ENCODE data around the gene FXYD2. TPM values are rescaled to one million over a fixed set of nuclear protein-coding genes. Genes with fewer than 3 reads are reported as not detected.

The FXYD2 gene
- total RNA-seq, 1 experiment from 2014 or later, result 1.4 TPM

GRCh38 chr11:117851852-117852251, 27.3 kb upstream of the FXYD2 start:
- Mint-ChIP-seq H3K9me3 (peaks cover 13% of the 10 kb centered on the region), H3K27ac (no peak overlapping the region), H3K27me3 (ENCODE audit: low read depth) (peaks cover 2% of the 10 kb centered on the region; the same call in 1 of the 2 replicates), H3K4me3 (no peak overlapping the region), H3K36me3 (peaks cover 8% of the 10 kb centered on the region), H3K4me1 (peaks cover 25% of the 10 kb centered on the region)
- CTCF ChIA-PET, result interaction anchor here (0.8 to 3.3 kb wide), 3 partner anchors 9 to 95 kb away, joined by 4 to 9 read pairs (median 4); no protein-coding TSS in a partner anchor
- no peak for ATAC-seq
- POLR2A ChIA-PET, result no interaction called here
- DNase-seq (ENCODE audit: low spot score), result no peak
- no peak for TF ChIP-seq ZNF512 (CRISPR knock-in tag; IDR thresholded peaks at IDR 0.05; ENCODE audit: borderline replicate concordance)
- TF ChIP-seq TEAD1 (CRISPR knock-in tag; IDR thresholded peaks at IDR 0.05), result no peak
- TF ChIP-seq PRRX2 (CRISPR knock-in tag; IDR thresholded peaks at IDR 0.05), result no peak
- no peak for TF ChIP-seq NR3C1 (CRISPR knock-in tag; conservative IDR thresholded peaks at IDR 0.05; ENCODE audit: low read depth)
- TF ChIP-seq ETV6 (CRISPR knock-in tag; IDR thresholded peaks at IDR 0.05), result no peak
- no peak for TF ChIP-seq USF1 (CRISPR knock-in tag; IDR thresholded peaks at IDR 0.05)
- no peak for TF ChIP-seq NFATC4 (CRISPR knock-in tag; IDR thresholded peaks at IDR 0.05)
- TF ChIP-seq SOX15 (CRISPR knock-in tag; IDR thresholded peaks at IDR 0.05), result no peak
- TF ChIP-seq MYBL2 (CRISPR knock-in tag; IDR thresholded peaks at IDR 0.05), result no peak
- no peak for TF ChIP-seq MAX (CRISPR knock-in tag; IDR thresholded peaks at IDR 0.05)
- no peak for TF ChIP-seq ATF6 (CRISPR knock-in tag; IDR thresholded peaks at IDR 0.05)
- no peak for TF ChIP-seq SMAD3 (CRISPR knock-in tag; IDR thresholded peaks at IDR 0.05; ENCODE audit: borderline replicate concordance)

GRCh38 chr11:117851106-117851505, 26.6 kb upstream of the FXYD2 start:
- DNase-seq (ENCODE audit: low spot score), result no peak
- Mint-ChIP-seq H3K36me3 (peaks cover 8% of the 10 kb centered on the region), H3K4me3 (no peak overlapping the region), H3K27ac (no peak overlapping the region), H3K9me3 (peaks cover 13% of the 10 kb centered on the region), H3K4me1 (peaks cover 25% of the 10 kb centered on the region), H3K27me3 (ENCODE audit: low read depth) (peaks cover 2% of the 10 kb centered on the region; the same call in 1 of the 2 replicates)
- peak; percentile 61 for ATAC-seq
- CTCF ChIA-PET, result interaction anchor here (0.8 to 3.3 kb wide), 5 partner anchors 10 to 202 kb away, joined by 3 to 9 read pairs (median 4); no protein-coding TSS in a partner anchor
- TF ChIP-seq SMAD3 (CRISPR knock-in tag; IDR thresholded peaks at IDR 0.05; ENCODE audit: borderline replicate concordance) (no peak), ZNF423 (CRISPR knock-in tag; IDR thresholded peaks at IDR 0.05) (0 out of 2 replicates have a peak, but pooled peaks have one; percentile 5)
- POLR2A ChIA-PET, result no interaction called here

- no peak for ATAC-seq
- H3K4me3 Mint-ChIP-seq, result no peak overlapping the region
- POLR2A ChIA-PET, result no interaction called here
- no peak for TF ChIP-seq GABPB1 (CRISPR knock-in tag; IDR thresholded peaks at IDR 0.05)
- TF ChIP-seq EMX1 (CRISPR knock-in tag; IDR thresholded peaks at IDR 0.05), result no peak
- TF ChIP-seq FOXK1 (CRISPR knock-in tag; IDR thresholded peaks at IDR 0.05), result no peak
- no peak for TF ChIP-seq FOXJ3 (CRISPR knock-in tag; IDR thresholded peaks at IDR 0.05; ENCODE audit: borderline replicate concordance)
- TF ChIP-seq STAT6 (CRISPR knock-in tag; conservative IDR thresholded peaks at IDR 0.05; ENCODE audit: low read depth), result no peak
- TF ChIP-seq CBFB (CRISPR knock-in tag; IDR thresholded peaks at IDR 0.05; ENCODE audit: low read depth), result no peak
- TF ChIP-seq ZMAT4 (CRISPR knock-in tag; IDR thresholded peaks at IDR 0.05), result no peak
- no peak for TF ChIP-seq TEAD1 (CRISPR knock-in tag; IDR thresholded peaks at IDR 0.05)
- no peak for TF ChIP-seq ATF3 (CRISPR knock-in tag; conservative IDR thresholded peaks at IDR 0.05)
- TF ChIP-seq IRF2 (CRISPR knock-in tag; IDR thresholded peaks at IDR 0.05; ENCODE audit: borderline replicate concordance, low read depth), result no peak
- TF ChIP-seq MYBL2 (CRISPR knock-in tag; IDR thresholded peaks at IDR 0.05), result no peak
- no peak for TF ChIP-seq MLX (CRISPR knock-in tag; IDR thresholded peaks at IDR 0.05)
These were observed 25.4 kb upstream of the FXYD2 start for GRCh38 chr11:117849781-117850414.

More at GRCh38 chr11:117849781-117850414, 25.4 kb upstream of the FXYD2 start:
- Mint-ChIP-seq H3K27ac (no peak overlapping the region), H3K36me3 (peaks cover 8% of the 10 kb centered on the region), H3K27me3 (ENCODE audit: low read depth) (peaks cover 2% of the 10 kb centered on the region; the same call in 1 of the 2 replicates), H3K4me1 (peaks cover 16% of the 10 kb centered on the region), H3K9me3 (peaks cover 13% of the 10 kb centered on the region)
- CTCF ChIA-PET, result interaction anchor here (0.8 to 3.3 kb wide), 3 partner anchors 11 to 204 kb away, joined by 3 to 9 read pairs (median 4); no protein-coding TSS in a partner anchor
- DNase-seq (ENCODE audit: low spot score), result no peak

Measured in WTC11 (cell line).